A673 (cell line): Measurements from ENCODE around the gene GNAS. TPM values are rescaled to one million over a fixed set of nuclear protein-coding genes. Genes with fewer than 3 reads are reported as not detected.

ENCODE experiments used
- BruUV-seq: library from RNA; stranded (reverse); fragments of 400-500 nt; replicated peaks from 2 replicates; lab custom pipeline; 2021; lab: Mats Ljungman, UMichigan
- CTCF ChIA-PET: fragments of 300-600 bp; sonication (Branson Sonifier 250); formaldehyde crosslinking; loops from one replicate; lab custom pipeline; 2022; ENCODE audit warnings: antibody characterized with exemption; lab: Charles Lee
- POLR2A ChIA-PET: fragments of 300-600 bp; sonication (Branson Sonifier 250); formaldehyde crosslinking; loops from one replicate; lab custom pipeline; 2022; ENCODE audit warnings: antibody characterized with exemption; ENCODE audit not compliant: low non-redundant PET; lab: Charles Lee
- DNase-seq: peaks from one replicate; pipeline ENCODE4 v3.0.0-alpha.2; 2015; ENCODE audit warnings: low spot score
- H3K27ac ChIP-seq: fragments of 200-600 bp; sonication (generic); 2 replicates; pipeline ENCODE4 v1.5.1; 2016; ENCODE audit warnings: mixed run types, low read depth, mild to moderate bottlenecking, mixed read lengths, antibody characterized with exemption, low read length; ENCODE audit not compliant: poor library complexity, severe bottlenecking
- H3K27me3 ChIP-seq: fragments of 200-600 bp; sonication (generic); replicated peaks from 2 replicates; pipeline ENCODE4 v1.6.1; 2017; ENCODE audit warnings: mixed run types, low read depth, mild to moderate bottlenecking, mixed read lengths, antibody characterized with exemption, low read length; ENCODE audit not compliant: insufficient read depth, poor library complexity
- H3K36me3 ChIP-seq: fragments of 200-600 bp; sonication (generic); 2 replicates; pipeline ENCODE4 v1.6.1; 2016; ENCODE audit warnings: mixed run types, mild to moderate bottlenecking, mixed read lengths, antibody characterized with exemption, low read length; ENCODE audit not compliant: insufficient read depth, poor library complexity, severe bottlenecking
- H3K4me1 ChIP-seq: fragments of 200-600 bp; sonication (generic); 2 replicates; pipeline ENCODE4 v1.6.1; 2017; ENCODE audit warnings: mixed run types, mild to moderate bottlenecking, mixed read lengths, antibody characterized with exemption, low read length; ENCODE audit not compliant: insufficient read depth, poor library complexity, severe bottlenecking
- H3K4me3 ChIP-seq: fragments of 200-600 bp; sonication (generic); 2 replicates; pipeline ENCODE4 v1.5.1; 2016; ENCODE audit warnings: low read depth, mixed run types, mild to moderate bottlenecking, mixed read lengths, low read length; ENCODE audit not compliant: poor library complexity, severe bottlenecking
- H3K9me3 ChIP-seq: fragments of 200-600 bp; sonication (generic); 2 replicates; pipeline ENCODE4 v1.6.1; 2016; ENCODE audit warnings: mixed run types, low read depth, mild to moderate bottlenecking, mixed read lengths, antibody characterized with exemption, low read length; ENCODE audit not compliant: poor library complexity, severe bottlenecking
- EZH2 ChIP-seq: fragments of 200-600 bp; sonication (generic); IDR thresholded peaks from 2 replicates; pipeline ENCODE4 v1.6.1; 2017; ENCODE audit warnings: borderline replicate concordance, low read depth, mild to moderate bottlenecking, mixed read lengths, antibody characterized with exemption, low read length; ENCODE audit not compliant: poor library complexity, severe bottlenecking
- intact Hi-C: fragments of 100-400 bp; cut with micrococcal nuclease; formaldehyde crosslinking; loops from one replicate; pipeline ENCODE4 v1.10.0; 2022; ENCODE audit not compliant: unreplicated experiment
- total RNA-seq: library from RNA; stranded (reverse); gene quantifications from 2 replicates; pipeline ENCODE4 v1.2.3, GENCODE V29; 2021
- TF ChIP-seq, protein P1 (sequence below): fragments of 300-800, 200-600 bp; sonication (generic); conservative IDR thresholded peaks from 2 replicates; pipeline ENCODE4 v1.5.1; 2017; ENCODE audit warnings: low read depth, mild to moderate bottlenecking, antibody characterized with exemption, low read length, moderate library complexity, mixed read lengths

The GNAS gene
- total RNA-seq, 1 experiment from 2014 or later, result 1,108 TPM

DNA sequence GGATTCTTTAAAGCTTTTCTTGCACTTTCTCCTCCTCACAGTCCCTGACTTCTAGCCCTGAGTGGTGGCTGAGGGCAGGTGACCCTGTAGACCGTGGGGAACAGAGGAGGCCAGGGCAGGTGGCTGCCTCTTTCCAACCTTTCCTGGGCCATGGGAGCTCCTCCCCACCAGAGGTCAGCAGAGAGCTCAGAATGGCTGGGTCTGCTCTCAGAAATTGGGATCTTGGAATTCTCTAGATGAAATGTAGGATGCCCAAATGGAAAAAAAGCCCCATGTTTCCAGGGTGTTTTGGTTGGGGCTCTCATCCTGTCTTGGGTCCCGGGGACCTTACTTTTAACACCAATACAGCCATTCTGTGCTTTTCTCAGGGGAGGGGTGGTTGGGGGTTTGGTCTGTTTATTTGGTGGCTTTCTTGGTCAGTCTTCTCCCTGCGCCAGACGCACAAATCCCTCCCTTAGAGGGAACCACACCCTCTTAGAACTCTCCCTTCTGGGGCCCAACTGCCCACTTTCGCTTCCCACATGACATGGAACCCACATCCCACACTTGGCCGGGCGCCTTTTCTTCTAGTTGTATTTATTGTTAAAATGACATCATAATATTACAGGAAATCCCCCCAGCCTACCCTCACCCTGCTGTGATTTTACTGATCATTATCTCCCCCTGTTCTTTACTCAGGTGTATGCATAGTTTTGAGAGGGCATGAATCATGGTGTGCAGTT is 17.9 kb downstream of the GNAS start:
- peak; percentile 69 for DNase-seq
- intact Hi-C loops, result loop anchor here (1.0 to 10.0 kb wide), 5 partner anchors 214 to 585 kb away; no protein-coding TSS in a partner anchor
- no peak overlapping the region for H3K4me3 ChIP-seq
- H3K27me3 ChIP-seq, result peaks cover 20% of the 10 kb centered on the region
- H3K27ac ChIP-seq, result no peak overlapping the region
- TF ChIP-seq, protein P1, sequence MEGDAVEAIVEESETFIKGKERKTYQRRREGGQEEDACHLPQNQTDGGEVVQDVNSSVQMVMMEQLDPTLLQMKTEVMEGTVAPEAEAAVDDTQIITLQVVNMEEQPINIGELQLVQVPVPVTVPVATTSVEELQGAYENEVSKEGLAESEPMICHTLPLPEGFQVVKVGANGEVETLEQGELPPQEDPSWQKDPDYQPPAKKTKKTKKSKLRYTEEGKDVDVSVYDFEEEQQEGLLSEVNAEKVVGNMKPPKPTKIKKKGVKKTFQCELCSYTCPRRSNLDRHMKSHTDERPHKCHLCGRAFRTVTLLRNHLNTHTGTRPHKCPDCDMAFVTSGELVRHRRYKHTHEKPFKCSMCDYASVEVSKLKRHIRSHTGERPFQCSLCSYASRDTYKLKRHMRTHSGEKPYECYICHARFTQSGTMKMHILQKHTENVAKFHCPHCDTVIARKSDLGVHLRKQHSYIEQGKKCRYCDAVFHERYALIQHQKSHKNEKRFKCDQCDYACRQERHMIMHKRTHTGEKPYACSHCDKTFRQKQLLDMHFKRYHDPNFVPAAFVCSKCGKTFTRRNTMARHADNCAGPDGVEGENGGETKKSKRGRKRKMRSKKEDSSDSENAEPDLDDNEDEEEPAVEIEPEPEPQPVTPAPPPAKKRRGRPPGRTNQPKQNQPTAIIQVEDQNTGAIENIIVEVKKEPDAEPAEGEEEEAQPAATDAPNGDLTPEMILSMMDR, result peak; percentile 83
- TF ChIP-seq EZH2, result no peak
- no TSS peak for BruUV-seq
- CTCF ChIA-PET, result interaction anchor here (0.6 to 1.6 kb wide), 7 partner anchors 10 to 625 kb away, joined by 3 to 10 read pairs (median 5); partner anchors contain the start of genes GNAS and STX16
- peaks cover 4% of the 10 kb centered on the region for H3K4me1 ChIP-seq
- H3K9me3 ChIP-seq, result no peaks in the 10 kb centered on the region
- H3K36me3 ChIP-seq, result no peaks in the 10 kb centered on the region
- POLR2A ChIA-PET, result interaction anchor here (0.5 kb wide), 1 partner anchor 498 kb away, joined by 3 read pairs; no protein-coding TSS in a partner anchor

DNA sequence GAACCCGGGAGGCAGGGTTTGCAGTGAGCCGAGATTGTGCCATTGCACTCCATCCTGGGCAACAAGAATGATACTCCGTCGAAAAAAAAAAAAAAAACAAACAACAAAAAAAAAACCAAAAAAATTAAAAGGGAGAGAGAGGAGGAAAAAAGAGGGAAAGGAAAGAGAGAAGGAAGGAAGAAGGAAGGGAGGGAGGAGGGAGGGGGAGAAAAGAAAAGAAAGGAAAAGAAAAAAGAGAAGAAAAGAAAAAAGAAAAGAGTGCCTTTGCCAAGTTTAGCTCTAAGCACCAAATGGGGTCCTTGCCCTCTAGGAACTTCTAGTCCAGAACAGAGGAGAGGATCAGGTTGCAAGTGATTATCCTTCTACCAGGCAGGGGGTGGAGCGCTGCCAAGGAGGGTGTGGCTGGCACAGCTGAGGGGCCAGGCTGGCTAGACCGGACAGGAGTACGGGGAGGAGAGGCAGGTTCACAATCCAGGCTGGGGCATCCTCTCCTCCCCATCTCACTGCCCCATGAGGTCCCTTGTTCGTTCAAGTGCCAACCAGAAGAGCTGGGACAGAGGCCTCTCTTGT is 19.1 kb downstream of the GNAS start:
- Histone ChIP-seq H3K27me3 (peaks cover 13% of the 10 kb centered on the region), H3K27ac (no peak overlapping the region), H3K4me3 (no peak overlapping the region), H3K4me1 (peaks cover 4% of the 10 kb centered on the region), H3K36me3 (no peaks in the 10 kb centered on the region), H3K9me3 (no peaks in the 10 kb centered on the region)
- intact Hi-C loops, result loop anchor here (2.0 to 10.0 kb wide), 4 partner anchors 213 to 531 kb away; no protein-coding TSS in a partner anchor
- ChIA-PET CTCF (no interaction called here), POLR2A (interaction anchor here (0.7 kb wide), 1 partner anchor 11 kb away, joined by 11 read pairs; no protein-coding TSS in a partner anchor)
- TF ChIP-seq, protein P1, result no peak
- TF ChIP-seq EZH2, result no peak
- BruUV-seq, result no TSS peak
- no peak for DNase-seq

DNA sequence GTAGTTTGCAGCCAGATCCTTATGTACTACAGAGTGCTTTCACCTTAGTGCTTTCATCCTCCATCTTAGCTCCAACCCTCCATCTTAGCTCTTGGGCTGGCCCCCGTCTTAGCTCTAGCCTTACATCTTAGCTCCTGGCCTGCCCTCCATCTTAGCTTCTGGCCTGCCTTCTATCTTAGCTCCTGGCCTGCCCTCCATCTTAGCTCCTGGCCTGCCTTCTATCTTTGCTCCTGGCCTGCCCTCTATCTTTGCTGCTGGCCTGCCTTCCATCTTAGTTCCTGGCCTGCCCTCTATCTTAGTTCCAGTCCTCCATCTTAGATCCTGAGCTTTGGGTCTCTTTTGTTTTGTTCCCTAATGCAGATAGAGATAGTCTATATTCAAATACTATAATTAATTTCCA is 22.0 kb downstream of the GNAS start:
- Histone ChIP-seq H3K27ac (no peak overlapping the region), H3K9me3 (no peaks in the 10 kb centered on the region), H3K27me3 (no peaks in the 10 kb centered on the region), H3K36me3 (no peaks in the 10 kb centered on the region), H3K4me1 (peaks cover 4% of the 10 kb centered on the region), H3K4me3 (no peak overlapping the region)
- intact Hi-C loops, result loop anchor here (5.0 to 10.0 kb wide), 2 partner anchors 210 to 333 kb away; no protein-coding TSS in a partner anchor
- BruUV-seq, result no TSS peak
- CTCF ChIA-PET, result interaction anchor here (0.6 to 0.7 kb wide), 2 partner anchors 334 to 528 kb away, joined by 3 read pairs; no protein-coding TSS in a partner anchor
- POLR2A ChIA-PET, result interaction anchor here (0.6 kb wide), 1 partner anchor 116 kb away, joined by 7 read pairs; no protein-coding TSS in a partner anchor
- TF ChIP-seq, protein P1, result no peak
- no peak for TF ChIP-seq EZH2
- no peak for DNase-seq
